Retinal pigment epithelial cell (primary cell): ENCODE measurements around the gene NR6A1.

Experiments used
- DNase-seq: peaks from one replicate; pipeline ENCODE4 v3.0.0-alpha.2; 2010; ENCODE audit warnings: low read depth
- H3K4me3 ChIP-seq: 2 replicates; pipeline ENCODE4 v1.5.1; 2011; ENCODE audit warnings: mild to moderate bottlenecking, low read length, control low read depth, moderate library complexity
- CTCF ChIP-seq: conservative IDR thresholded peaks from 2 replicates; pipeline ENCODE4 v1.5.1; 2011; ENCODE audit warnings: low read depth, low read length, control low read depth, inconsistent platforms

The NR6A1 gene

GRCh38 chr9:124555043-124555442 is 216.1 kb downstream of the NR6A1 start:
- no peak for DNase-seq
- no peak overlapping the region for H3K4me3 ChIP-seq
- no peak for TF ChIP-seq CTCF

GRCh38 chr9:124553738-124554137 is 217.4 kb downstream of the NR6A1 start:
- TF ChIP-seq CTCF: no peak
- no peak overlapping the region for H3K4me3 ChIP-seq
- no peak for DNase-seq

GRCh38 chr9:124552273-124552605 is 218.9 kb downstream of the NR6A1 start:
- TF ChIP-seq CTCF: no peak
- no peak for DNase-seq
- no peak overlapping the region for H3K4me3 ChIP-seq

GRCh38 chr9:124551472-124552272 is 219.4 kb downstream of the NR6A1 start:
- DNase-seq: no peak

GRCh38 chr9:124550072-124550471 is 221.0 kb downstream of the NR6A1 start:
- H3K4me3 ChIP-seq: no peak overlapping the region
- DNase-seq: no peak
- no peak for TF ChIP-seq CTCF

More at GRCh38 chr9:124551472-124552272, 219.4 kb downstream of the NR6A1 start:
- H3K4me3 ChIP-seq: no peak overlapping the region
- peak; percentile 86 for TF ChIP-seq CTCF

GRCh38 chr9:124549016-124549415 is 222.1 kb downstream of the NR6A1 start:
- no peak for DNase-seq
- TF ChIP-seq CTCF: no peak
- no peak overlapping the region for H3K4me3 ChIP-seq

GRCh38 chr9:124544535-124544934 is 226.6 kb downstream of the NR6A1 start:
- no peak for TF ChIP-seq CTCF
- H3K4me3 ChIP-seq: no peak overlapping the region
- no peak for DNase-seq
